ENCODE data around the gene LRMDA.

LRMDA gene

GRCh38 chr10:76007667-76008181 is 576.3 kb downstream of the LRMDA start:
- no peak for TF ChIP-seq CTCF (IDR thresholded peaks at IDR 0.05)
- H3K9me3 ChIP-seq (ENCODE audit: control insufficient read depth, low read length): no peaks in the 10 kb centered on the region
- no peaks in the 10 kb centered on the region for H3K36me3 ChIP-seq (ENCODE audit: control insufficient read depth, insufficient read depth, low read length)
- H3K4me2 ChIP-seq (ENCODE audit: low read length): no peak overlapping the region
- no peak overlapping the region for H2AFZ ChIP-seq
- H3K79me2 ChIP-seq: no peaks in the 10 kb centered on the region
- no peak overlapping the region for H3K4me3 ChIP-seq (ENCODE audit: low read depth, low read length)
- no peaks in the 10 kb centered on the region for H3K4me1 ChIP-seq
- no peak overlapping the region for H3K27ac ChIP-seq
- no peak overlapping the region for H3K9ac ChIP-seq
- H3K27me3 ChIP-seq (ENCODE audit: control insufficient read depth, insufficient read depth, low read length): no peaks in the 10 kb centered on the region

- Histone ChIP-seq H3K4me3 (ENCODE audit: low read depth, low read length) (no peak overlapping the region), H3K36me3 (ENCODE audit: control insufficient read depth, insufficient read depth, low read length) (no peaks in the 10 kb centered on the region), H3K9me3 (ENCODE audit: control insufficient read depth, low read length) (no peaks in the 10 kb centered on the region), H3K27me3 (ENCODE audit: control insufficient read depth, insufficient read depth, low read length) (no peaks in the 10 kb centered on the region), H3K4me2 (ENCODE audit: low read length) (no peak overlapping the region), H3K79me2 (no peaks in the 10 kb centered on the region), H3K27ac (no peak overlapping the region), H3K9ac (no peak overlapping the region), H3K4me1 (no peaks in the 10 kb centered on the region), H2AFZ (no peak overlapping the region)
- no peak for TF ChIP-seq CTCF (IDR thresholded peaks at IDR 0.05)
These were observed 578.1 kb downstream of the LRMDA start for GRCh38 chr10:76009531-76009930.

GRCh38 chr10:76010703-76011102 is 579.3 kb downstream of the LRMDA start:
- Histone ChIP-seq H3K4me3 (ENCODE audit: low read depth, low read length) (no peak overlapping the region), H3K4me1 (no peaks in the 10 kb centered on the region), H3K27ac (no peak overlapping the region), H3K79me2 (no peaks in the 10 kb centered on the region), H3K4me2 (ENCODE audit: low read length) (no peak overlapping the region), H2AFZ (no peak overlapping the region), H3K9ac (no peak overlapping the region), H3K27me3 (ENCODE audit: control insufficient read depth, insufficient read depth, low read length) (no peaks in the 10 kb centered on the region), H3K36me3 (ENCODE audit: control insufficient read depth, insufficient read depth, low read length) (no peaks in the 10 kb centered on the region), H3K9me3 (ENCODE audit: control insufficient read depth, low read length) (no peaks in the 10 kb centered on the region)
- no peak for TF ChIP-seq CTCF (IDR thresholded peaks at IDR 0.05)

GRCh38 chr10:76012716-76013327 is 581.4 kb downstream of the LRMDA start:
- Histone ChIP-seq H3K4me1 (no peaks in the 10 kb centered on the region), H3K9me3 (ENCODE audit: control insufficient read depth, low read length) (no peaks in the 10 kb centered on the region), H3K9ac (no peak overlapping the region), H3K4me3 (ENCODE audit: low read depth, low read length) (no peak overlapping the region), H3K27me3 (ENCODE audit: control insufficient read depth, insufficient read depth, low read length) (no peaks in the 10 kb centered on the region), H2AFZ (no peak overlapping the region), H3K36me3 (ENCODE audit: control insufficient read depth, insufficient read depth, low read length) (no peaks in the 10 kb centered on the region), H3K4me2 (ENCODE audit: low read length) (no peak overlapping the region), H3K27ac (no peak overlapping the region), H3K79me2 (no peaks in the 10 kb centered on the region)
- no peak for TF ChIP-seq CTCF (IDR thresholded peaks at IDR 0.05)

- H3K9me3 ChIP-seq (ENCODE audit: control insufficient read depth, low read length): no peaks in the 10 kb centered on the region
- no peaks in the 10 kb centered on the region for H3K36me3 ChIP-seq (ENCODE audit: control insufficient read depth, insufficient read depth, low read length)
- H3K4me2 ChIP-seq (ENCODE audit: low read length): no peak overlapping the region
- H3K79me2 ChIP-seq: no peaks in the 10 kb centered on the region
- no peak overlapping the region for H2AFZ ChIP-seq
- no peak for TF ChIP-seq CTCF (IDR thresholded peaks at IDR 0.05)
- H3K27me3 ChIP-seq (ENCODE audit: control insufficient read depth, insufficient read depth, low read length): no peaks in the 10 kb centered on the region
- no peak overlapping the region for H3K9ac ChIP-seq
- no peaks in the 10 kb centered on the region for H3K4me1 ChIP-seq
- H3K4me3 ChIP-seq (ENCODE audit: low read depth, low read length): no peak overlapping the region
- H3K27ac ChIP-seq: no peak overlapping the region
These were observed 583.8 kb downstream of the LRMDA start for GRCh38 chr10:76015245-76015644.

Measured in parathyroid adenoma (tissue), 2 donors.